KG1 (cell line): Measurements from ENCODE around the gene DHX35.
"Not testable (repeated sequence)": the region's sequence is repeated elsewhere in the genome, so short reads cannot be mapped to it uniquely, and the experiment has no call there.

Source experiments
- DNase-seq: peaks from one replicate; lab custom pipeline; 2025; lab: John Stamatoyannopoulos, UW

The DHX35 gene

GRCh38 chr20:38940644-38941043 lies 21.5 kb upstream of the DHX35 start:
- no peak for DNase-seq

DNA sequence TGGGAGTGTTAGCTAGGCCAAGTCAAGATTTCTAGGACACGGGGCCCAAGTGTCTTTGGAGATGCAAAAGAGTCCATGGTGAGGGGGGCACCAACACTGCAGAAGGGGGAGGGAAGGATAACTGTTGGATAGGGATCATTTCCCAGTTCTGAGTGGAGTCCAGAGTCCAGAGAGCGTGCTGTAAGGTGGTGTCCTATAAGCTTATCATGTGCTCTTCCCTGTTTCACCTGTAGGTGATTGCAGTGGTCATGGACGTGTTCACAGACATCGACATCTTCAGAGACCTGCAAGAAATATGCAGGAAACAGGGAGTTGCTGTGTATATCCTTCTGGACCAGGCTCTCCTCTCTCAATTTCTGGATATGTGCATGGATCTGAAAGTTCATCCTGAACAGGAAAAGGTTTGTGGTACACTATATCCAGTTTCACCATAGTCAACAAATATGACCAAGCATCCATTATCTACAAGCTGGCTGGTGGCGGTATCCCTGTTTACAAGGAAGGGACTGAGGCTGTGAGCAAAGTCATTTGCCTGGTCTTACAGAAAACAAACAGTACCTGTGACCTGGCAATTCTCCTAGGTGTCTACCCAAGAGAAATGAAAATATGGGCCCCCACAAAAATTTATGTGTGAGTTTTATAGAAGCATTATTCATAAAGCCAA lies 20.3 kb upstream of the DHX35 start:
- no peak for DNase-seq

- DNase-seq: no peak
These were observed 17.1 kb upstream of the DHX35 start for GRCh38 chr20:38945012-38945411.

- DNase-seq: no peak
These were observed 15.3 kb upstream of the DHX35 start for GRCh38 chr20:38946836-38947235.

DNA sequence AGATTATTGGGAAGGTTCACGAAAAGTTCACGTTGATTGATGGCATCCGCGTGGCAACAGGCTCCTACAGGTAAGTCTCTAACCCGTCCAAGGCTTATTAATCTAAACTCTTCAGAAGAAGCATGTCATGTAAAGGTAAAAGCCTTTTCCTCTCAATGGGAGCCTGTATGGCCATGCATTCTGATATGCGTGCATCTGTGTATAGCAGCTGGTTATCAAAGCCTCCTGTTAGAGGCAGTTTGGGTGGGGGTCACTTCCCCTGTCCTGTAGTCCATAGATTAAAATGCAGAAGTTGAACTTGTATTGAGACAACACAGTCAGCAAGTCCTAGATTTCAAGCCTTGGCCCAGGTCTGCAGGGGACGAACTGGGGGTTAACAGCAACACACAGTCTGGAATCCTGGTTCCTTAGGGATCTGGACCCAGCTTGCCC lies 14.2 kb upstream of the DHX35 start:
- DNase-seq: no peak

GRCh38 chr20:38950254-38950653 lies 11.9 kb upstream of the DHX35 start:
- DNase-seq: no peak

- no peak for DNase-seq
These were observed 10.5 kb upstream of the DHX35 start for GRCh38 chr20:38951611-38952010.

GRCh38 chr20:38952153-38952552 lies 10.0 kb upstream of the DHX35 start:
- no peak for DNase-seq

DNA sequence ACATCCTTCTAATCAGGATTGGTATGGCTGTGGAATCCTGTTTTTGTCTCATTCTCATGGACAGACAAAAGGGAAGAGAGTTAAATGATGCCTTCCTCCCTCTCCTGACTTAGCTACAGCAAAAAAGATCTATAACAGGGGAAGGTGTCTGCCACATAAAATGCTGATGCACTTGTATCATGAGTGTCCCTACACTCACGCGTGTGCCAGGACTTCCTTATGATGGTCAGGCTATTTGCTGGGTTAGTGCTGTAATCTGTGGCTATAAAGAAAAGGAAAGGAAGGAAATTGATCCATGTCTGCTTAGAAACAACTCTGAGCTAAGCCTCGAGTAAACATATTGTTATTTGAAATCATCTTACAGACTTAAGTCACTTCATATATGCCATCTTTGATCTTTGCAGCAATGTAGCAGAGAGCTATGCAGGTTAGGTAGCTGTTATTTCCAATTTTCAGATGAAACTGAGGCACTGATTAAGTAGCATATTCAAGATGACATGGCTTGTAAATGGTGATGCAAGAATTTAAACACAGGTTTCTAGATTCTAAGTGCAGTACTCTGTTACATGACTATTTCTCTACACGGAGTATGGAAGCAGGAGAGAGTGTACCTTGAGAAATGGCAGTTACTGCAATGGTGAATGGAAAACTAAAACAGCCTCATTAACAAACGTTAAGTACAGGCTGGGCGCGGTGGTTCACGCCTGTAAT lies 8.4 kb upstream of the DHX35 start:
- no peak for DNase-seq

- no peak for DNase-seq
These were observed 4.8 kb upstream of the DHX35 start for GRCh38 chr20:38957235-38957876.

GRCh38 chr20:38957915-38958485 lies 4.1 kb upstream of the DHX35 start:
- no peak for DNase-seq

DNA sequence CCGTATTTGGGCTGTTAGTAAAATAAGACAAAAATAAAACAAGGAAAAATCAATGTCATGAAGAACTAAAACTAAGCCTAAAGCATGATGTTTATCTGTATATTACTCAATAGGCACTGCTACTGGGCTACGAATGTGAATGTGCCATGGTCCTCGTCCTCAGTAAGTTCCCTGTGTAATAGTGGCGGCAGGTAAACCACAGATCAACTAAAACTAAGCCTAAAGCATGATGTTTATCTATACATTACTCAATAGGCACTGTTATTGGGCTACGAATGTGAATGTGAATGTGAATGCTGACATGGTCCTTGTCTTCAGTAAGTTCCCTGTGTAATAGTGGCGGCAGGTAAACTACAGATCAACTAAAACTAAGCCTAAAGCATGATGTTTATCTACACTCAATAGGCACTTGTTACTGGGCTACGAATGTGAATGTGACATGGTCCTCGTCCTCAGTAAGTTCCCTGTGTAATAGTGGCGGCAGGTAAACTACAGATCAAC lies 1.9 kb upstream of the DHX35 start:
- not testable (repeated sequence) for DNase-seq

DNA sequence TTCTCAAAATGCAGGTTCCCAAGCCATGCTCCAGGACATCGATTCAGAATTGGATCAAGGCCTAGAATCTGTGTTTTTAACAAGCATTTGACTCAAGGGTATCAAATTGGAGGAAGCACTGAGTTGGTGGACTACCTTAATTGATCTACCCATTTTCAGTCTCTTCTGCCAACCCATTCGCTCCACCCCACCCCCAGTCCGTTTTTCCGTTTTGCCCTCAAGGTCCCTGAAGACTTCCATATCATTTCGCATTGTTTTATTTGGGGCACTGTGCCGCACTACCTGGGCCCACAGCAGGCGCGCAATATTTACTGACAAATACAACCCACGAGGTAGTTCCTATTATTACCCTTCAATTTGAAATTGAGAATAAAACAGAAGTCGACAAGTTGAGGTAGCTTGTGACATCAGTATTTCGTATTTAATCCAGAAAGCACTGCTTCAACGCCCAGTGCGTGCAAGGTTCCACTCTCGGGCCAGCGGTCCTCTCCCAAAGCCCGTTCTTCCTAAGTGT lies 557 bp upstream of the DHX35 start:
- no peak for DNase-seq

DNA sequence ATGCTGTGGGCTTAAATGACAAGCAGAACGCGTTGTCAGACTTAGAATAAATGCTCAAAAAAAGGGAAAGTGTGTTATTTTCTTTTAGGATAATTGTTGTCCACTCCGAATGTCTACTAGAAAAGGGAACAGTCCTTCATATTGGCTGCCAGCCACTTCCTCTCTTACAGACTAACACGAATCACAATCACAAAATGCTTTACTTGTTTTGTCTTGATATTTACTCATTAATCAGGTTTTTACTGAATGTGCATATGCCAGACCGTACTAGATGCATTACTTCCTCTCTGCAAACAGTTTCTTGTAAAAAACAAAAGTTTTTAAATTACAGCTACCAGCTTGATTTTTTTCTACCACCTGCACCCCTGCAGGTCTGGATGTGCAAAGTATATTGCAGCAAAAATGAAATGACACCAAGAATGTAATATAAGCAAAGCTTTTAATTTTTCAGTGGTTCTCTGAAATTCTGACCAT lies 821 bp downstream of the DHX35 start:
- no peak for DNase-seq

- DNase-seq: no peak
These were observed 1.6 kb downstream of the DHX35 start for GRCh38 chr20:38963745-38964144.

GRCh38 chr20:38965264-38965663 lies 3.1 kb downstream of the DHX35 start:
- DNase-seq: no peak

DNA sequence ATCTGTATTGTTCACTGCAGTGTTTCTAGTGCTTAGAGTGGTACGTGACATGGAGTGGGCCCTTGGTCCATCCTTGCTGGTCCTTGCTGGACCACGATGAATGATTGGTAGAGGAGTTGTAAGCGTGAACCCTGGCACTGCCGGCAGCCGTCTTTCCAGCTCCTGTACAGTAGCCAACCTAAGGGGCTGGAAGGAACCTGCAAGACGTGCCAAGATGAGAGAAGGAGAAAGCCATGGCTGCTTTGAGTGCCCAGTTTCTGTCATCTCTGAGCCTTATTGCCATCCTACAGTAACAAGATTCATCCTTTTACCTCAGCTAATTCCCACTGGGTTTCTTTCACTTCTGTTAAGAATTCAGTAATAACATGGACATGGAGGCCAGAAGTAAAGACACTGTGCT lies 5.9 kb downstream of the DHX35 start:
- DNase-seq: no peak

- DNase-seq: no peak
These were observed 7.6 kb downstream of the DHX35 start for GRCh38 chr20:38969708-38970107.

GRCh38 chr20:38970302-38970701 lies 8.2 kb downstream of the DHX35 start:
- DNase-seq: no peak

DNA sequence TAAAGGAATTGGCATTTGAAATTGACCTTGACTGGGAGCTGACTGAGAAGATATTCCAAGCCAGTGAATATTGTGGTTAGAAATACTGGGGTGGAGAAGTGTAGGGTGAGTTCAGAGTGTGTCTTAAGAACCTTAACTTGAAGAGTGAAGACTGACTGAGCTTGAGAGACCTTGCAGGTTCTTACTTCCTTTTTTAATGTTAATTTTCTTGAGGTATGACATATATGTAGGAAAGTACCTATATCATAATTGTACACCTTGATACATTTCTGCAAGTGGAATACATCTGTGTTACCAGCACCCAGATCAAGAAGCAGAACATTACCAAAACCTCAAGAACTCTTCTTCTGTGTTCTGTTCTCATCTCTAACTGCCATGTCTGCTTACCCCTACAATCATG lies 11.0 kb downstream of the DHX35 start:
- DNase-seq: no peak

- DNase-seq: no peak
These were observed 11.5 kb downstream of the DHX35 start for GRCh38 chr20:38973645-38974044.

DNA sequence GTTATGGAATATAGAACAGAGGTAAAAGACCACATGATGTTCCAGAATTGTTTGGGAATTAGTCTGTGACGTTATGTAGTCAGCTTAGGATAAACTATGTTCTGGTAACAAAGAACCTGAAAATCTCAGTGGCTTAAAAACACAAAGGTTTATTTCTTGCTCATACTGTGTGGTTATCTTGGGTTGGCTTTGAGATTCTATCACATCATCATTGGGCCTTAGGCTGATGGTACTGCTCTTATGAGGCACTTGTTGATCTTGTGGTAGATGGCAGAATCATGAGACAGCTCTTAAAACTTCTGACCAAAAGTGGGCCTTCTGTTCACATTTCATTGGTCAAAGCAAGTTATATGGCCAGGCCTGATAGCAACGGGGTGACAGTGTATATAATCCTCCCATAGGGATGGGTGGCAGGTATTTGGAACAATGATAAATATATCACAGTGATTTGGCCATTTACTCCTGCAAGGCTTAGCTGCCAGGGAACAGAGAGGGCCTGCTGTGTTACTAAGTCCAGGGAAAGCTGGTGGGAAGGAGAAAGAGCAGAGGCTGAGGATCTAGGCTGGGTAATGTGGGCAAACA lies 13.5 kb downstream of the DHX35 start:
- DNase-seq: no peak
